Measurements from ENCODE around the gene CAMKMT.

- TF ChIP-seq CTCF (IDR thresholded peaks at IDR 0.05; ENCODE audit: insufficient read depth, low read length, poor library complexity, severe bottlenecking) (no peak), EZH2phosphoT487 (conservative IDR thresholded peaks at IDR 0.05; ENCODE audit: low read length) (no peak)
Observed at GRCh38 chr2:44477657-44478414, 116.1 kb downstream of the CAMKMT start.
